Fibroblast of lung (primary cell): ENCODE results near the gene PCSK2. TPM values are rescaled to one million over a fixed set of nuclear protein-coding genes. Genes with fewer than 3 reads are reported as not detected.

Experiments used
- DNase-seq, 2 donors: peaks; one replicate each; pipeline versions ENCODE4 v3.0.0 to v3.0.0-alpha.2; 2010; ENCODE audit warnings: low read depth in 2 of 2
- H2AFZ ChIP-seq: 2 replicates; pipeline ENCODE4 v1.5.1; 2012; ENCODE audit warnings: low read length, control low read depth, inconsistent platforms
- H3K27ac ChIP-seq: 2 replicates; pipeline ENCODE4 v1.5.1; 2011; ENCODE audit warnings: low read length, control low read depth; ENCODE audit not compliant: insufficient read depth
- H3K27me3 ChIP-seq: 2 replicates; pipeline ENCODE4 v1.5.1; 2011; ENCODE audit warnings: mild to moderate bottlenecking, low read length; ENCODE audit not compliant: control insufficient read depth, insufficient read depth
- H3K36me3 ChIP-seq: 2 replicates; pipeline ENCODE4 v1.5.1; 2011; ENCODE audit warnings: low read length; ENCODE audit not compliant: control insufficient read depth, insufficient read depth
- H3K4me1 ChIP-seq: 2 replicates; pipeline ENCODE4 v1.5.1; 2011; ENCODE audit warnings: low read length; ENCODE audit not compliant: control insufficient read depth, insufficient read depth; ENCODE audit errors: extremely low read depth
- H3K4me2 ChIP-seq: 2 replicates; pipeline ENCODE4 v1.5.1; 2011; ENCODE audit warnings: low read length, control low read depth; ENCODE audit not compliant: insufficient read depth; ENCODE audit errors: extremely low read depth
- H3K4me3 ChIP-seq, 4 experiments: fragments of 200-600 bp in 1 of 4; sonication (generic) in 1 of 4; replicated peaks in 1 of 4; 2 replicates each; pipeline ENCODE4 v1.5.1; 2011 to 2016; ENCODE audit warnings: low read length in 4 of 4, low read depth in 3 of 4, mild to moderate bottlenecking in 3 of 4, control low read depth in 2 of 4, inconsistent platforms in 1 of 4, mixed read lengths in 1 of 4; ENCODE audit not compliant: insufficient read depth in 1 of 4; ENCODE audit errors: control extremely low read depth in 1 of 4
- H3K79me2 ChIP-seq: 2 replicates; pipeline ENCODE4 v1.5.1; 2012; ENCODE audit warnings: mild to moderate bottlenecking, low read length, inconsistent platforms; ENCODE audit not compliant: control insufficient read depth, insufficient read depth
- H3K9ac ChIP-seq: 2 replicates; pipeline ENCODE4 v1.5.1; 2011; ENCODE audit warnings: mild to moderate bottlenecking, low read length, control low read depth; ENCODE audit not compliant: insufficient read depth
- H3K9me3 ChIP-seq: 2 replicates; pipeline ENCODE4 v1.5.1; 2012; ENCODE audit warnings: low read depth, low read length; ENCODE audit not compliant: control insufficient read depth, insufficient read depth
- H4K20me1 ChIP-seq: 2 replicates; pipeline ENCODE4 v1.5.1; 2011; ENCODE audit warnings: low read length; ENCODE audit not compliant: control insufficient read depth, insufficient read depth; ENCODE audit errors: extremely low read depth
- EZH2 ChIP-seq: IDR thresholded peaks from 2 replicates; pipeline ENCODE4 v1.5.1; 2012; ENCODE audit warnings: low read length, control low read depth, mild to moderate bottlenecking; ENCODE audit errors: missing control alignments
- polyA plus RNA-seq, 2 donors: library from polyadenylated mRNA; depleted of rRNA in 1 of 2; stranded (reverse) in 1 of 2; unstranded in 1 of 2; fragments of >200 nt; gene quantifications; 2 replicates each; pipeline ENCODE4 v1.2.1, GENCODE V29; 2011 to 2012; ENCODE audit warnings: missing spikeins in 1 of 2
- total RNA-seq: library from RNA; depleted of rRNA; stranded (reverse); fragments of >200 nt; gene quantifications from 2 replicates; pipeline ENCODE4 v1.2.1, GENCODE V29; 2014
- TF ChIP-seq, protein P1 (sequence below), 2 donors: IDR thresholded peaks in 1 of 2; conservative IDR thresholded peaks in 1 of 2; 1 replicate in 1 of 2; 2 replicates in 1 of 2; pipeline ENCODE4 v1.5.1; 2011 to 2012; ENCODE audit warnings: low read length in 2 of 2, control low read depth in 1 of 2, inconsistent platforms in 1 of 2, low read depth in 1 of 2, mild to moderate bottlenecking in 1 of 2

PCSK2 gene
- total and polyA plus RNA-seq, 2 donors (not counting 1 experiment from before 2014, with no cell fraction given) = under 0.01 to 1.2 TPM

DNA sequence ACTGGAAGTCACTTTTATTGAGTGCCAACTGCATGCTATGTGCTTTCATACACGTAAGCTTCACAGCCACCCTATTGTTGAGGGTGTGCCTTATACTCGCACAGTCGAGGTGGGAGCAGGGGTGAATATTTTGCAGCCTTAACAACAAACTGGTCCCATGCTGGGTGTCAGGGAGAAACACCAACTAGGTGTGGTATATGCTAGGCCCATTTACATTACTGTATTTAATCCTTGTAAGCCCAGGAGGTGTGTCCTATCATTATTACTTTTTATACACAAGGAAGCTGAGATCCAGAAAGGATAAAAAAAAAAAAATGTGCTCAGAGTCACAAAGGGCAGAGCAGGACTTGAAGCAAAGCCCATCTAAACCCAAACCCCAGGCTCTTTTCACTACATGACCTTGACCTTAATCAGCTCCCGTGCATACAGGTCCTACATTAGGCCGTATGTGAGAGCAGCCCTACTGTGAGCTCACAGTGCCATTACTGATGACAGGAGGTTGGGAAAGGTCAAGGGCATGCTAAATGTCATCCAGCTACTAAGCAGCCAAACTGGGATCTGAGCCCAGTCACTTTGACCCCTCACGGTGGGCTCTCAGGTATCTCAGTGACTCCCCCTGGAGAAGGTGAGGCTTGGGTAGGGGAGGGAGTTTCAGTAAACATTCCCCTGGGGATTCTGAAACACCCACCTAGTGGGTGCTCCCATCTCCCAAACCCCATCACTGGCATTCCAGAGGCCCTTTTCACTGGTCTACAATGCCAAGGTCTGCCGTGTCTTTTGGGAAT lies 242.6 kb downstream of the PCSK2 start:
- Histone ChIP-seq H4K20me1 (no peaks in the 10 kb centered on the region), H3K9me3 (no peaks in the 10 kb centered on the region), H3K4me2 (no peak overlapping the region), H3K4me1 (no peaks in the 10 kb centered on the region), H3K27me3 (no peaks in the 10 kb centered on the region), H3K36me3 (no peaks in the 10 kb centered on the region), H3K27ac (no peak overlapping the region), H2AFZ (no peak overlapping the region), H3K4me3 (no peak overlapping the region), H3K79me2 (no peaks in the 10 kb centered on the region), H3K9ac (no peak overlapping the region)
- no peak for TF ChIP-seq EZH2
- TF ChIP-seq, protein P1, sequence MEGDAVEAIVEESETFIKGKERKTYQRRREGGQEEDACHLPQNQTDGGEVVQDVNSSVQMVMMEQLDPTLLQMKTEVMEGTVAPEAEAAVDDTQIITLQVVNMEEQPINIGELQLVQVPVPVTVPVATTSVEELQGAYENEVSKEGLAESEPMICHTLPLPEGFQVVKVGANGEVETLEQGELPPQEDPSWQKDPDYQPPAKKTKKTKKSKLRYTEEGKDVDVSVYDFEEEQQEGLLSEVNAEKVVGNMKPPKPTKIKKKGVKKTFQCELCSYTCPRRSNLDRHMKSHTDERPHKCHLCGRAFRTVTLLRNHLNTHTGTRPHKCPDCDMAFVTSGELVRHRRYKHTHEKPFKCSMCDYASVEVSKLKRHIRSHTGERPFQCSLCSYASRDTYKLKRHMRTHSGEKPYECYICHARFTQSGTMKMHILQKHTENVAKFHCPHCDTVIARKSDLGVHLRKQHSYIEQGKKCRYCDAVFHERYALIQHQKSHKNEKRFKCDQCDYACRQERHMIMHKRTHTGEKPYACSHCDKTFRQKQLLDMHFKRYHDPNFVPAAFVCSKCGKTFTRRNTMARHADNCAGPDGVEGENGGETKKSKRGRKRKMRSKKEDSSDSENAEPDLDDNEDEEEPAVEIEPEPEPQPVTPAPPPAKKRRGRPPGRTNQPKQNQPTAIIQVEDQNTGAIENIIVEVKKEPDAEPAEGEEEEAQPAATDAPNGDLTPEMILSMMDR (conservative IDR thresholded peaks at IDR 0.05 in 1 of 2, IDR thresholded peaks at IDR 0.05 in 1 of 2; ENCODE audit: low read depth in 1 of 2, low read length in 2 of 2) = no peak
- no peak for DNase-seq

DNA sequence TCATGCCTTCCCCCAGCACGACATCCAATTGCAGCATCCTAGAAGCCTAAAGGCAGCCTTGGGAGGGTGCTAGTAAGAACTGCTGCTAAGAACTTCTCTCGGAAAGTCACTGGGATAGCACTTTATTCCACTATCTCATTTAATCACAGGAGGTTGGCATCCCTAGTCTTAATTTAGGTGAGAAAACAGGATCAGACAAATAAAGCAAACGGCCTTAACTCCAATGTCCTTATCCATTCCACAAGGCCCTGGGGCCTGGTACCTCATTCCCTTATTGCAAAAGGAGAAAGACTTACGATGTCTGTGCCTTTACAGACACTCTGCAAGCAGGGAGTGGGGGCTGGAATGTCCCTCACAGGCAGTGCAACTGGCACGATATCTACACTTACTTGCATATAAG lies 243.7 kb downstream of the PCSK2 start:
- no peak overlapping the region for H3K9ac ChIP-seq
- no peaks in the 10 kb centered on the region for H3K27me3 ChIP-seq
- no peaks in the 10 kb centered on the region for H4K20me1 ChIP-seq
- TF ChIP-seq, protein P1 (conservative IDR thresholded peaks at IDR 0.05 in 1 of 2, IDR thresholded peaks at IDR 0.05 in 1 of 2; ENCODE audit: low read depth in 1 of 2, low read length in 2 of 2) = no peak
- no peak for TF ChIP-seq EZH2
- no peak overlapping the region for H3K4me2 ChIP-seq
- H2AFZ ChIP-seq = no peak overlapping the region
- no peaks in the 10 kb centered on the region for H3K36me3 ChIP-seq
- no peak overlapping the region for H3K4me3 ChIP-seq
- no peaks in the 10 kb centered on the region for H3K9me3 ChIP-seq
- no peaks in the 10 kb centered on the region for H3K4me1 ChIP-seq
- H3K79me2 ChIP-seq = no peaks in the 10 kb centered on the region
- no peak overlapping the region for H3K27ac ChIP-seq
- DNase-seq = no peak

- Histone ChIP-seq H3K27me3 (no peaks in the 10 kb centered on the region), H3K9me3 (no peaks in the 10 kb centered on the region), H3K4me2 (no peak overlapping the region), H3K9ac (no peak overlapping the region), H3K36me3 (no peaks in the 10 kb centered on the region), H3K4me1 (no peaks in the 10 kb centered on the region), H3K27ac (no peak overlapping the region), H4K20me1 (no peaks in the 10 kb centered on the region), H3K79me2 (no peaks in the 10 kb centered on the region), H2AFZ (no peak overlapping the region), H3K4me3 (no peak overlapping the region)
- no peak for DNase-seq
- TF ChIP-seq, protein P1 (conservative IDR thresholded peaks at IDR 0.05 in 1 of 2, IDR thresholded peaks at IDR 0.05 in 1 of 2; ENCODE audit: low read depth in 1 of 2, low read length in 2 of 2) = no peak
- TF ChIP-seq EZH2 = no peak
Observed at GRCh38 chr20:17470973-17471372, 244.1 kb downstream of the PCSK2 start.
